ENCODE results near the gene DLGAP1.

DNA sequence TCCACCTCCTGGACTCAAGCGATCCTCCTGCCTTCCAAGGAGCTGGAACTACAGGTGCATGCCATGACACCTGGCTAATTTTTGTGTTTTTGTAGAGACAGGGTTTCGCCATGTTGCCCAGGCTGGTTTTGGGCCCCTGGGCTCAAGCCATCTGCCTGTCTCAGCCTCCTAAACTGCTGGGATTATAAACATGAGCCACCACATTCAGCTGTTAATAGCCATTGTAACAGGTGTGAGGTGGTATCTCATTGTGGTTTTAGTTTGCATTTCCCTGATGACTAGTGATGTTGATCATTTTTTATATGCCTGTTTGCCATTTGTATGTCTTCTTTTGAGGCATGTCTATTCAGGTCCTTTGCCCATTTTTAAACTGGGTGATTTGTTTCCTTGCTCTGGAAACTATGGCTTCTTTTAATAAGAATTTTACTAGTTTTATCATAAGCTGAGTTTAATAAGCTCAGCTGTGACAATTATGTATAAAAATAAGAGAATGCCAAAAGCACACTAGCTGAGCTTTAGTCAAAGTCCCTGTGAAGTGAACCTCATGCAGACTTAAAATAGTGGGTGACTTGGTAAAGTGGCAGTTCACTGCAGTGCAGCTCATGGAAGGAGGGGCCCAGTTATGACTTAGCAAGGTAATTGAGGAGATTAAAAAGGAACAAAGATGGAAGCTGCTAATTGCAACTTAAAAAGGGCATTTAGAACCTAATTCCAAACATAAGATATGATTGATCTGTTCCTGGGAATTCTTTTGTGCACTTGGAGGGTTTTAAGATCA is 540.1 kb downstream of the DLGAP1 start:
- TF ChIP-seq RFX5 (IDR thresholded peaks at IDR 0.05; ENCODE audit: low read depth, low read length) (no peak), ZNF217 (IDR thresholded peaks at IDR 0.05) (no peak), DPF2 (IDR thresholded peaks at IDR 0.05) (0 out of 2 replicates have a peak, but pooled peaks have one; percentile 28), SRF (IDR thresholded peaks at IDR 0.05; ENCODE audit: low read depth in 2 of 2, low read length in 2 of 2) (no peak), ZNF274 (IDR thresholded peaks at IDR 0.05; ENCODE audit: insufficient read depth, insufficient read length) (no peak), TCF12 (IDR thresholded peaks at IDR 0.05; ENCODE audit: low read depth, low read length) (peak; percentile 49; the same call in 1 of the 2 replicates), POLR2A (IDR thresholded peaks at IDR 0.05; ENCODE audit: low read depth, low read length) (no peak), ZZZ3 (IDR thresholded peaks at IDR 0.05; ENCODE audit: control insufficient read depth, insufficient read length, low read depth) (no peak), SMC3 (IDR thresholded peaks at IDR 0.05; ENCODE audit: borderline replicate concordance, low read length) (no peak)
- TF ChIP-seq, protein P1, sequence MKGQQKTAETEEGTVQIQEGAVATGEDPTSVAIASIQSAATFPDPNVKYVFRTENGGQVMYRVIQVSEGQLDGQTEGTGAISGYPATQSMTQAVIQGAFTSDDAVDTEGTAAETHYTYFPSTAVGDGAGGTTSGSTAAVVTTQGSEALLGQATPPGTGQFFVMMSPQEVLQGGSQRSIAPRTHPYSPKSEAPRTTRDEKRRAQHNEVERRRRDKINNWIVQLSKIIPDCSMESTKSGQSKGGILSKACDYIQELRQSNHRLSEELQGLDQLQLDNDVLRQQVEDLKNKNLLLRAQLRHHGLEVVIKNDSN (IDR thresholded peaks at IDR 0.05; ENCODE audit: borderline replicate concordance, extremely low read length, insufficient read depth, low read depth, low read length), result no peak
- TF ChIP-seq, protein P2, sequence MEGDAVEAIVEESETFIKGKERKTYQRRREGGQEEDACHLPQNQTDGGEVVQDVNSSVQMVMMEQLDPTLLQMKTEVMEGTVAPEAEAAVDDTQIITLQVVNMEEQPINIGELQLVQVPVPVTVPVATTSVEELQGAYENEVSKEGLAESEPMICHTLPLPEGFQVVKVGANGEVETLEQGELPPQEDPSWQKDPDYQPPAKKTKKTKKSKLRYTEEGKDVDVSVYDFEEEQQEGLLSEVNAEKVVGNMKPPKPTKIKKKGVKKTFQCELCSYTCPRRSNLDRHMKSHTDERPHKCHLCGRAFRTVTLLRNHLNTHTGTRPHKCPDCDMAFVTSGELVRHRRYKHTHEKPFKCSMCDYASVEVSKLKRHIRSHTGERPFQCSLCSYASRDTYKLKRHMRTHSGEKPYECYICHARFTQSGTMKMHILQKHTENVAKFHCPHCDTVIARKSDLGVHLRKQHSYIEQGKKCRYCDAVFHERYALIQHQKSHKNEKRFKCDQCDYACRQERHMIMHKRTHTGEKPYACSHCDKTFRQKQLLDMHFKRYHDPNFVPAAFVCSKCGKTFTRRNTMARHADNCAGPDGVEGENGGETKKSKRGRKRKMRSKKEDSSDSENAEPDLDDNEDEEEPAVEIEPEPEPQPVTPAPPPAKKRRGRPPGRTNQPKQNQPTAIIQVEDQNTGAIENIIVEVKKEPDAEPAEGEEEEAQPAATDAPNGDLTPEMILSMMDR (IDR thresholded peaks at IDR 0.05 in 2 of 3, conservative IDR thresholded peaks at IDR 0.05 in 1 of 3; ENCODE audit: control insufficient read depth in 2 of 3, extremely low read depth in 1 of 3, insufficient read depth in 1 of 3, low read depth in 3 of 3, low read length in 3 of 3), result no peak
- TF ChIP-seq, protein P3, sequence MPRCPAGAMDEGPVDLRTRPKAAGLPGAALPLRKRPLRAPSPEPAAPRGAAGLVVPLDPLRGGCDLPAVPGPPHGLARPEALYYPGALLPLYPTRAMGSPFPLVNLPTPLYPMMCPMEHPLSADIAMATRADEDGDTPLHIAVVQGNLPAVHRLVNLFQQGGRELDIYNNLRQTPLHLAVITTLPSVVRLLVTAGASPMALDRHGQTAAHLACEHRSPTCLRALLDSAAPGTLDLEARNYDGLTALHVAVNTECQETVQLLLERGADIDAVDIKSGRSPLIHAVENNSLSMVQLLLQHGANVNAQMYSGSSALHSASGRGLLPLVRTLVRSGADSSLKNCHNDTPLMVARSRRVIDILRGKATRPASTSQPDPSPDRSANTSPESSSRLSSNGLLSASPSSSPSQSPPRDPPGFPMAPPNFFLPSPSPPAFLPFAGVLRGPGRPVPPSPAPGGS (IDR thresholded peaks at IDR 0.05; ENCODE audit: borderline replicate concordance, insufficient read depth, low read depth, low read length, poor library complexity, severe bottlenecking), result no peak
- TF ChIP-seq, protein P4, sequence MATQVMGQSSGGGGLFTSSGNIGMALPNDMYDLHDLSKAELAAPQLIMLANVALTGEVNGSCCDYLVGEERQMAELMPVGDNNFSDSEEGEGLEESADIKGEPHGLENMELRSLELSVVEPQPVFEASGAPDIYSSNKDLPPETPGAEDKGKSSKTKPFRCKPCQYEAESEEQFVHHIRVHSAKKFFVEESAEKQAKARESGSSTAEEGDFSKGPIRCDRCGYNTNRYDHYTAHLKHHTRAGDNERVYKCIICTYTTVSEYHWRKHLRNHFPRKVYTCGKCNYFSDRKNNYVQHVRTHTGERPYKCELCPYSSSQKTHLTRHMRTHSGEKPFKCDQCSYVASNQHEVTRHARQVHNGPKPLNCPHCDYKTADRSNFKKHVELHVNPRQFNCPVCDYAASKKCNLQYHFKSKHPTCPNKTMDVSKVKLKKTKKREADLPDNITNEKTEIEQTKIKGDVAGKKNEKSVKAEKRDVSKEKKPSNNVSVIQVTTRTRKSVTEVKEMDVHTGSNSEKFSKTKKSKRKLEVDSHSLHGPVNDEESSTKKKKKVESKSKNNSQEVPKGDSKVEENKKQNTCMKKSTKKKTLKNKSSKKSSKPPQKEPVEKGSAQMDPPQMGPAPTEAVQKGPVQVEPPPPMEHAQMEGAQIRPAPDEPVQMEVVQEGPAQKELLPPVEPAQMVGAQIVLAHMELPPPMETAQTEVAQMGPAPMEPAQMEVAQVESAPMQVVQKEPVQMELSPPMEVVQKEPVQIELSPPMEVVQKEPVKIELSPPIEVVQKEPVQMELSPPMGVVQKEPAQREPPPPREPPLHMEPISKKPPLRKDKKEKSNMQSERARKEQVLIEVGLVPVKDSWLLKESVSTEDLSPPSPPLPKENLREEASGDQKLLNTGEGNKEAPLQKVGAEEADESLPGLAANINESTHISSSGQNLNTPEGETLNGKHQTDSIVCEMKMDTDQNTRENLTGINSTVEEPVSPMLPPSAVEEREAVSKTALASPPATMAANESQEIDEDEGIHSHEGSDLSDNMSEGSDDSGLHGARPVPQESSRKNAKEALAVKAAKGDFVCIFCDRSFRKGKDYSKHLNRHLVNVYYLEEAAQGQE (IDR thresholded peaks at IDR 0.05; ENCODE audit: low read depth, low read length), result no peak
